Fibroblast of peridontal ligament (primary cell): Measurements from ENCODE around the gene MAN2A1.

ENCODE experiments used
- DNase-seq: peaks from one replicate; pipeline ENCODE4 v3.0.0-alpha.2; 2010; ENCODE audit errors: extremely low read depth

Gene MAN2A1

DNA sequence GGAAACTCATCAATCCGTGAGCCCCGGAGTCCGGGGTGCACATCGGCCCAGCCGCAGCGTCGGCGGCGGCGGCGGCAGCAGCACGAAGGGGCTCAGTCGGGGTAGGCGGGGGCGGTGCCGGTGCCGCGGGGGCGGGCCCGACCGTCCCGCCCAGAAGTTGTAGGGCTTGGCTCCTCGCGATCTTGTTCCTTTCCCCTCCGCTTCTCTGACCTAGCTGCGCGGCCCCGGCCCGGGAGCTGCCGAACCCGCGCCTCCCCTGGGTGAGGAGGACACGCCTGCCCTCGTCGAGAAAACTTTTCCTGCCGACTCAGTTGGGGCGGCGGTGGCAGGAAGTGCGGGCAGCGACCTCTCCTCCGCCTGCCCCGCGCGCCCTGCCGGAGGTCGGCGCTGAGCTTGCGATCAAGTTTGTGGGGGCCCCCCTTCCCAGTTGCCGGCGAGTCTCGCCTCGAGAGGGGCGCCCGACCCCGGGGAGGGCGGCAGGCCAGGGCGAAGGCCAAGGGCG lies at the start of gene MAN2A1:
Gene MAN2A1 (plus strand): TSS at position 188 of the 502 bp plus-strand sequence. CDS start 491 bp downstream, outside the sequence.
- DNase-seq, result peak; percentile 48

GRCh38 chr5:109640976-109641375 lies 48.8 kb upstream of the MAN2A1 start:
- no peak for DNase-seq

DNA sequence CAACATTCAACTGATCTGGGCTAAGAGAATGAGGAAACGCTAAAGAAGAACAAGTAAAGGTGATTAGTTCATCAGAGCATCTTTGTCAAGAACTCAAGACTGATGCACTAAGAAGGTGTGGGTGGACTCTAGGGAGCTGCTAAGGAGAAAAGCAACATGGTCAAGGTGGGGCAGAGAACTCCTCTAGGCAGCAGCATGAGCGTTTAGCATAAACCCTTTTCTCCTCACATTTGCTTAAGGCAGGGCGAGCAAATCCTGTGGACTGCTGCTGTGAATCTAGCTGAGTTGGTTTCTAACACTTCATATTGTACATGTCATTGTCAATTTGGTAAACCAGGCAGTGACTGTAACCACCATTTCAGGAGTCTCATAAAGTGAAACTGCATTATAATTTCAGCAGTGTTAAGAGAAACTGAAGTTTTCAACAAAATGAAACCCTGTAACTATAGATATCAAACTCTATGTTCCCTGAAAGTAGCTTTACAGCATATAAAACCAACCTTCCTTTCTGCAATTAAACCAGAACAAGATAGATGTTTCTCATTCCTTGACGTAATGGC lies 45.9 kb upstream of the MAN2A1 start:
- no peak for DNase-seq

GRCh38 chr5:109644829-109645228 lies 44.9 kb upstream of the MAN2A1 start:
- DNase-seq, result no peak

GRCh38 chr5:109645707-109646192 lies 44.0 kb upstream of the MAN2A1 start:
- no peak for DNase-seq

DNA sequence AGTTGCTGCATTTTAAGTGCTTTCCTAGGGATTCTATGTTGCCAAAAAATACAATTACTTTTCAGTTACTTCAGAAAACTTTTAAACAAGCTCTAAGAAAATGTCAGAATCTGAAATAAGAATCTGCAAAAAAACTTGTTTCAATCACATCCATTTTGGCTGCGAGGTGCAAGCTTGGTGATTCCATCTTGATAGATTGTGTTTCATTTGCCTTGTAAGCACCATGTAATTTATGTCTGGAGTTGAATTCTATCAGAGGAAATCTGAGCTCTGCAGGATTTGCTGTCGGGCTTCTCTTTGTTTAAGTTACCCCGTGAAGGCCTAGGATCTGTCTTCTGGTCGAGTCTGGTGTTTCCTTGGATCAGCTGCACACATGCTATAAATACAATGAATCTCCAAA lies 40.4 kb upstream of the MAN2A1 start:
- no peak for DNase-seq

DNA sequence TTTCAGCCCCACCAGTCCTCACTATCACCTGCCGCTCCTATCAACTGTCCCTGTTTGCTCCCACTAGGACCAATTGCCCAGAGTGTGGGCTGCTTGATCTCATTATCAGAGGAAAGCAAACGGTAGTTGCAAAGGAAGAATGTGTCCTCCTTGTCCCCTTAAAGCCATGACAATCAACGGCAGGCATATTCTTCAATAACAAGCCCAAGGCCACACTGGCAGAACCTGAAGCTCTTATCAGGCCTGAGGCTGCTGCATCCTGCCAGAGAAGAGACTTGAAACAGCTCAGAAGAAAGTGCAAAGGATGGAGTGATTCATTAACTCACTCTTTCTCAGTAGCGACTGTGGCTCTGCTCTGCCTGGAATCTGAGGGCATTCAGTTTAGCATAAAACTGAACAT lies 39.2 kb upstream of the MAN2A1 start:
- DNase-seq, result no peak

DNA sequence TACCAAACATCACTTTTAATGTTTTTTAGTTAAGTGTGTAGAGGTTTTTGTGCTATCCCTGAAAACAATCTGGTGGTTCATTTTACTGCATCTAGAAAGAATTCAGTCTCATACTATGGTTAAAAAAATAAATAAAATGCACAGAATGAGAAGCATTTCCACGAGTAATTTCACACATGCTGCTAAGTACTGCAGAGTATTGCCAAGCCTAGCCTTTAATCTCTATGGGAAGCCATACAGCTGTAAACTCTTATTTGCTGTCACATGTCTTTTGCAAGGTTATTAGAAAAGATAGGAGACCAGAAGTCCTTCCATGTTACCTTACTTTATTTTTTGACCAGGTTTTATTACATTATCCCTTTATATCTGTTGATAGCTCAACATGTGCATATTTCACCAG lies 37.6 kb upstream of the MAN2A1 start:
- no peak for DNase-seq

DNA sequence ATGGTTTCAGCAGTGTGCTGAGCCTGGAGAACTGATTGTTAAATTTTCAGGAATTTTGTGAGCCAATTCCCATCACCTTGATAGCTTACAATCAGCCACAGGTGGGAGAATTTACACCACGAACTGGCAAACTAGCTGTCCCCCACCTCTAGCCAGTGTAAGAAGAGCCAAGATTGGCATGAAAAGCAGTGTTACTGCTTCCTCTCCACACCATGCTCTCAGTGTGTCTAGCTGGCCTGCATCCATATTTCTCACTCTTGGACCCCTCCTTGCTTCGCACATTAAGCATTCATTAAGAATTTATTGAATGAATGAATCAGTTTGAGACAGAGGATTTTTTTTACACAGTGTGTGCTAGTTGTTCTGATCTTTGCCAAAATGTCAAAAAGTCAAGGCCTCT lies 36.7 kb upstream of the MAN2A1 start:
- no peak for DNase-seq

DNA sequence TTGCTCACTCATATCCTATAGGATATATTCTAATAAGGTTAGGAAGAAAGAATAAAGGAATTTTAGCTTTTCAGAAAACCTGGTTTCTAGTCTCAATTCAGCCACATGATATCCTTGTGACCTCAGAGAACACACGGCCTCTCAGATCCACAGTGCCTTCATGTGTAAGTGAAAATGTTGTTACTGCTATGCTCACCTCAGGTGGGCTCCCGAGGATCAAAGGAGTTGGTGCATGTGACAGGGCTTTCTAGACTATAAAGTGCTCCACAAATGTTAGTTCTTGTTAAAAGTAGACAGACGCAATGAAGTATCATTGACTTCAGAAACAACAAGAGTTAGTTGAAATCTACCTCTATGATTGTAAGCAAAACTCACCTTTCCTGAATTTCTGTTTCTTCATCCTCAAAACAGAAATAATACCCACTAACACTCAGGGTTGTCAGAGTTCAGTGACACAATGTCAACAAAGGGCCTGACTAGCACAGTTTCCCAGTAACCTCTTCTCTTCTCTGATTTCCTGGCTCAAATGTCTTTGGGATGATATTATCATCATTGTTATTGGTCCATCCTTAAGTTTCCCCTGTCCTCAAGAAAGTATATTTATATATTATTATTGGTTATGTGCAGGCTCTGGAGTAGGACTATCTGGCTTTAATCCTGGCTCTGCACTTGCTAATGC lies 36.0 kb upstream of the MAN2A1 start:
- DNase-seq, result no peak

- DNase-seq, result no peak
Measured at GRCh38 chr5:109654455-109654854, 35.3 kb upstream of the MAN2A1 start.

DNA sequence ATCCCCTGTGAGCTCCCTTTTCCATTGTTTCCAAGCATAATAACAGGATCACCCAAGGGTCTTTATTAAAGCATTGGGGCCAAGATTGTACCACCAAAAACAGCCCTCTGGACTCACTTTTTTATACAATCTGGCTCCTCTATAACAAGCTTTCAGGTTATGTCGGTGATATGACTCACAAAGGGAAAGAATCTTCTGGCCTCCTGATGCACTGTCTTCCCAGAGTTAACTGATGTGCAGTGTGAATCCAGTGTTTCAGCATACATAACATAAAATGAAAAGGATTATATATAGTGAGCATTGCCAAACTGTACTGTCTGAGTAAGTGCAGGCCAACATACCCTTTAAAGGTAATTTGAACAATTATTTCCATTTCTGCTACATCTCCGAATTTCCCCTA lies 33.9 kb upstream of the MAN2A1 start:
- DNase-seq, result no peak

- peak; percentile 73 for DNase-seq
Measured at GRCh38 chr5:109656829-109657228, 32.9 kb upstream of the MAN2A1 start.

- no peak for DNase-seq
Measured at GRCh38 chr5:109659901-109660300, 29.8 kb upstream of the MAN2A1 start.

- DNase-seq, result no peak
Measured at GRCh38 chr5:109660301-109660700, 29.4 kb upstream of the MAN2A1 start.

- no peak for DNase-seq
Measured at GRCh38 chr5:109668237-109668636, 21.5 kb upstream of the MAN2A1 start.

DNA sequence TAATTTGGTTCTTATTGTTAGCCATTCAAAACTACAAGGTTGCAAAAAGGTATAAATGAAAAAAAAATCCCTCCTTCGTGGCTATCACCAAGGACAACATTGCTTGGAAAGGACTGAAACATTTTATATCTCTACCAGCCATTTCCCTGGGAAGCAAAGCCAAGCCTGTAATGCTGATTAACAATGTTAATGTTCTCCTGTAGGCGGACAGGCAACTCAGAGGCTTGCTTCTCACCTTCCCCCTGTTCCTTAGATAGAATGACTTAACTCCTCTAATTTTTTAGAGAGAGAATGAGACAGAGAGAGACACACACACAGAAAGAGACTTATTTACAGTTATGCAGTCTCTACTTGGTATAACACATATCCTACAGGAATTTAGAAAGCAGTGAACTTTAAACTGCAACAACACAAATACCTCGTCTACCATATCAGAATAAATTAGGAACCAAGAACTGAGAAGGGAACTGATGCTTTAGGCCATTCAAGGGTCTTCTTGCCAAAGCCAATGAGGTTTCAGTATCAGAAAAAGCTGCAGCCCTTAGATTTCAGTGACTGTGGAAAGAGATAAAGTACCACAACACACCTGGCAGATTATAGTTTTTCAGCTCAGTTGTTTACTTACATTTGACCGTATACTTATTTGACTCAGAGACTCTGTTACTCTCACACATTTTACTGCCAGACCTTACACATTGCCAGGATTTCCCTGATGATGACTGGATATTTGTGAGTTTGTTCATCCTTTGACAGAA lies 20.9 kb upstream of the MAN2A1 start:
- DNase-seq, result no peak

- no peak for DNase-seq
Measured at GRCh38 chr5:109669991-109670706, 19.6 kb upstream of the MAN2A1 start.

- DNase-seq, result no peak
Measured at GRCh38 chr5:109671136-109671535, 18.6 kb upstream of the MAN2A1 start.

GRCh38 chr5:109674596-109674995 lies 15.1 kb upstream of the MAN2A1 start:
- no peak for DNase-seq

DNA sequence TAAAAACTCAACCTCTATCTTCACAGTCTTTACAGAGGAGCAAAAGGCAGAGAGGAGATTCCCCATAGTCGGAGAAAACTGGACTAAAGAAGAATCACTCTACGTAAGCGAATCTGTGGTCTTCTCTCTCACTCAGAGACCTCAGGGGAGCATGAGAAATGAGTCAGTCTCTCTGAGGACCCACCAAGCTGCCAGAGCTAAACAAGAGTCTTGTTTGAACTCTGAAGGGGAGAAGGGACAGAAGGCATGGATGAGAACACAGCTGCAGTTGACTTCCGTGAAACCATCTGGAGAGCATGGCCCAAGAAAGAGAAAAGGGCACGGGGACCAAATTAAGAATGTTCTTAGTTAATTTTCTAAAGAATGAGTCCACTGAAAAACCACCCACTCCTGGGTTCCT lies 12.8 kb upstream of the MAN2A1 start:
- DNase-seq, result no peak

- DNase-seq, result no peak
Measured at GRCh38 chr5:109678447-109678846, 11.3 kb upstream of the MAN2A1 start.
